ENCODE data around the gene CREBBP. TPM values are rescaled to one million over a fixed set of nuclear protein-coding genes. Genes with fewer than 3 reads are reported as not detected.

CREBBP gene
- 20.3 and 22.9 TPM in 2 replicates for total RNA-seq

DNA sequence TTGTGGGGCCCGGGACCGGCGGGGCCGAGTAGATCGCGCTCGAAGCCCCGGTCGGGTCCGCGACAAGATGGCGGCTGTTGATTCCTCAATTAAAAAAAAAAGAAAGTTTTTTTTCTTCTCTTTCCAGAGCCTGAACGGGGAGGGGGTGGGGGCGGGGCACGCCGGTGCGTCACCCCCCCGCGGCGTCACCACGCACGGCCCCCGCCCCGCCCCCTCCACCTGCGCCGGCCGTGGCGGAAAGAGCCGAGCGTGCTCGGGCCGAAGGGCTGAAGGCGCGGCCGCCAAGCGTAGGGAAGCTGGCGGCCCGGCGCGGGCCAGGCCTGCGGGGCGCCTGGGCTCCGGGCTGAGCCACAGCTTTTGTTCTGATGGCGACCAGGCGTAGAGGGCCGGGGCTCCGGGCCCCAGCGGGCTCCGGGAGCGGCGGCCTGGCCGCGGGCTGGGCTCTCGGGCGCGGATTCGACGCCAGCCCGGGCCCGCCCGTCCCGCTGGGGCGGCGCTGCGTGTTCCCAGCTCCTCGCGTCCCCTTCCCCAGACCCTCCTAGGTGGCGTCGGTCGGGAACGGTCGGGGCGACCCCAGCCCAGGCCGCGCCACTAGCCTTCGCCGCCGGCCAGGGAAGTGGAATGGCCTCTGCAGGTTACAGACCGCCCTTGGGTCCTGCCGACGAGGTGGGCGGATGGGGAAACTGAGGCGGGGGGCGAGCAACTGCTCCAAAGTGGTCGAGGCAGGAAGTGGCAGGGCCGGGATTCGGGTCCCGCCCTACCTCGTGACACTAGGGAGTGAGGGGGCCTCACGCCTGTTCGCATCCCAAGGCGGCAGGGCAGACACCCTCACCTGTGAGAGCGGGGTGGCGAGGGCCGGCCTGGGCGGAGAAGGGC is at the start of gene CREBBP:
CREBBP (minus strand) TSS at position 91 of the 876 bp plus-strand sequence. CDS start 797 bp downstream, outside the sequence.

DNA sequence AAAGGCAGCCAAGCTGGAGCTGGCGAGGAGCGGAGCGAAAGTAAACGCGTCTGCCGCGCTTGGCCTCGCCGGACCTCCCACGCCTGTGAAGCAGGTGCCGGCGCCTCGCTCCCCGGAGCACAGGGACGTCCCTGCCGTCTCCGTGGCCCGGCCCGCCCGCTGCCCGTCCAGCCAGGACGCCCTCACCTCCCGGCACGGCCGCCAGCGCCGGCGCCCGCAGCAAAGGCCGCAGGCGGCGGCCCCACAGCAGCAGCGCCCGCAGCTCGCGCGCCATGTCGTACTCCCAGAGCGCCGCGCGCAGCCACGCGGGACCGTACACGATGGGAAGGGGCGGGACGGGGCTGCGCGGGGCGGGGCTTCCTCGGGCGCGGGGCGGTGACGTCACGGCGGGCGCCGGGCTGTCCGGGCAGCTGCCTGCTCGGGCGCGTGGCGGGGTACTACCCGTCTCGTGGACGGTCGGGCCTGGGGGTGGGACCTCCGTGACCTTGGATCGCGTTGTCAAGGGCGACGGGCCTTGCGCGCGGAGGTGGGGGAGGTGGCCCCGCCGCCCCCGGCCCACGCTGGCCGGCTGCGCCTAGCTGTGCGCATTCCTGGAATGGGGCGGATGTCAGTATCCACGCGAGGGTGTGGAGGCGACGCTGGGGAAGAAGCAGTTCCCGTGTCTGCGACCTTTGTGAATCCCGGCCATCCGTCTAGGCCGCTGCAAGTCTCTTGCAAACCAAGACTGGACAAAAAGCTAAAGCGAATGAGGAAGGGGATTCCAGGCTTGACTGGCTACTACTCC is 163.1 kb downstream of the CREBBP start, which contains the start of gene TRAP1:
TRAP1 (minus strand) TSS at position 290 of the 784 bp plus-strand sequence; CDS start at position 274, 16 bp downstream.

Other genes starting within 250 kb of the CREBBP start
- gene DNASE1, start 226.0 kb downstream of the CREBBP start, total RNA-seq = 17.8 and 19.5 TPM in 2 replicates
- 83.5 and 106 TPM in 2 replicates for gene TRAP1, start 163.2 kb downstream of the CREBBP start, total RNA-seq
- 17.2 and 22.2 TPM in 2 replicates for gene ADCY9, start 235.7 kb upstream of the CREBBP start, total RNA-seq